ENCODE results near the gene PLK2.

PLK2 gene

GRCh38 chr5:58460002-58460731, at the start of gene PLK2:
TSS of gene PLK2 (minus strand) at chr5:58460086. CDS start at chr5:58459959, 127 bp downstream.
- DNase-seq (ENCODE audit: low read depth): peak; percentile 94

- DNase-seq (ENCODE audit: low read depth): no peak
These were observed 47.8 kb upstream of the PLK2 start for GRCh38 chr5:58507715-58508114.

- DNase-seq (ENCODE audit: low read depth): no peak
These were observed 46.2 kb upstream of the PLK2 start for GRCh38 chr5:58505971-58506640.

GRCh38 chr5:58505502-58505901, 45.6 kb upstream of the PLK2 start:
- no peak for DNase-seq (ENCODE audit: low read depth)

GRCh38 chr5:58504766-58505165, 44.9 kb upstream of the PLK2 start:
- DNase-seq (ENCODE audit: low read depth): no peak

- no peak for DNase-seq (ENCODE audit: low read depth)
These were observed 43.6 kb upstream of the PLK2 start for GRCh38 chr5:58503390-58504046.

GRCh38 chr5:58501778-58502417, 42.0 kb upstream of the PLK2 start:
- no peak for DNase-seq (ENCODE audit: low read depth)

GRCh38 chr5:58499941-58500340, 40.1 kb upstream of the PLK2 start:
- no peak for DNase-seq (ENCODE audit: low read depth)

- DNase-seq (ENCODE audit: low read depth): no peak
These were observed 39.3 kb upstream of the PLK2 start for GRCh38 chr5:58499231-58499630.

GRCh38 chr5:58498340-58498942, 38.6 kb upstream of the PLK2 start:
- DNase-seq (ENCODE audit: low read depth): peak; percentile 44

GRCh38 chr5:58497921-58498320, 38.0 kb upstream of the PLK2 start:
- DNase-seq (ENCODE audit: low read depth): no peak

- no peak for DNase-seq (ENCODE audit: low read depth)
These were observed 37.5 kb upstream of the PLK2 start for GRCh38 chr5:58497386-58497785.

- DNase-seq (ENCODE audit: low read depth): no peak
These were observed 36.6 kb upstream of the PLK2 start for GRCh38 chr5:58496488-58496887.

GRCh38 chr5:58493141-58493540, 33.3 kb upstream of the PLK2 start:
- no peak for DNase-seq (ENCODE audit: low read depth)

- no peak for DNase-seq (ENCODE audit: low read depth)
These were observed 31.5 kb upstream of the PLK2 start, which contains the start of gene GAPT for GRCh38 chr5:58491216-58491892. TSS of gene GAPT (plus strand) at chr5:58491435. CDS start at chr5:58494537, 3,102 bp downstream.

GRCh38 chr5:58490402-58491050, 30.6 kb upstream of the PLK2 start:
- DNase-seq (ENCODE audit: low read depth): no peak

- no peak for DNase-seq (ENCODE audit: low read depth)
These were observed 26.4 kb upstream of the PLK2 start for GRCh38 chr5:58486290-58486689.

- DNase-seq (ENCODE audit: low read depth): no peak
These were observed 24.6 kb upstream of the PLK2 start for GRCh38 chr5:58484505-58484904.

GRCh38 chr5:58482536-58482935, 22.6 kb upstream of the PLK2 start:
- DNase-seq (ENCODE audit: low read depth): no peak

- DNase-seq (ENCODE audit: low read depth): no peak
These were observed 21.9 kb upstream of the PLK2 start for GRCh38 chr5:58481828-58482227.

- no peak for DNase-seq (ENCODE audit: low read depth)
These were observed 21.3 kb upstream of the PLK2 start for GRCh38 chr5:58481066-58481676.
